KOPT-K1 (cell line): ENCODE measurements around the gene CYFIP2.
"Not testable (repeated sequence)": the region's sequence is repeated elsewhere in the genome, so short reads cannot be mapped to it uniquely, and the experiment has no call there.

Experiments used
- H3K27ac ChIP-seq: fragments of 200-600 bp; sonication (generic); 2 replicates; pipeline ENCODE4 v1.5.1; 2016; ENCODE audit warnings: antibody characterized with exemption, mild to moderate bottlenecking, low read depth, low read length; ENCODE audit not compliant: poor library complexity, severe bottlenecking
- H3K36me3 ChIP-seq: fragments of 200-600 bp; sonication (generic); 2 replicates; pipeline ENCODE4 v1.5.1; 2017; ENCODE audit warnings: antibody characterized with exemption, mild to moderate bottlenecking, low read length, moderate library complexity; ENCODE audit not compliant: insufficient read depth
- H3K9me3 ChIP-seq: fragments of 200-600 bp; sonication (generic); 2 replicates; pipeline ENCODE4 v1.5.1; 2017; ENCODE audit warnings: antibody characterized with exemption, low read length, mild to moderate bottlenecking; ENCODE audit not compliant: insufficient read depth, poor library complexity, severe bottlenecking

Gene CYFIP2

GRCh38 chr5:157265714-157266285 lies at the start of gene CYFIP2:
CYFIP2 (plus strand) TSS chr5:157266123; CDS start chr5:157285362, 19,239 bp downstream.
- Histone ChIP-seq H3K27ac (peak within 1 kb of the TSS; percentile 98), H3K9me3 (no peaks in the 10 kb centered on the region), H3K36me3 (peaks cover 27% of the 10 kb centered on the region)

DNA sequence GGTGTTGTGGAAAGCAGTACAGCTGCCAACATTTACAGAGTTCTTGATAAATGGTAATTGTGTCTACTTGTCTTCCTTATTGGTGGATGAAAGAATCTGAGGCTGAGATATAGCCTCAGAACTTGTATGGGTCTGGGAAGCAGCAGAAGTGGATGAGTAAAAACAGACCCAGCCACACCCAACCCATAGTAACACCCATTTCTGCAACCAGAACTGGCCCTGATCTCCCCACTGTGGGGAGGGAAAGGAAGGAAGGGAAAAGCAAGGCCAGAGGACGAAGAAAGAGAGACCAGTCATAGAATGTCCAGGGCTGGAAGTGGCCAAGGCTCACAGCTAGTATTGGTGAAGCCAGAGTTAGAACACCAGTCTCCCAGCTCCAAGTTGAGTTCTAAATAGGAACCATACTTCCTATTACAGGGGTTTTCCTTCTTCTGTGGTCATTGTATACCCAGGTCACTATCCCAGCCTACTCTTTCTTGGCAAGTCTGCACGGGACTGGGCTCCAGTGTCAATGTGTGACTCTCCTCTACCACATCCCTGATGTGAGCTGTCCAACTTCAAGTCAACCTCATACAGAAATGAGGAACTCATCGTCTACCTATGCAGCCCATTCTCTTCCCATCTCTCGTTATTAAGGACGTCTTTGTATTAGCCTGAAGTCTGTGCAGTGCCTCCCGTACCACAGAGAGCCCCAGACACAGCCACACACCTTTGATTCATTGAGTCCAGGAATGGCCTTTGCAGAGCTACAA lies 49.4 kb upstream of the CYFIP2 start:
- H3K9me3 ChIP-seq: no peaks in the 10 kb centered on the region
- peaks cover 96% of the 10 kb centered on the region for H3K36me3 ChIP-seq
- H3K27ac ChIP-seq: peak overlapping the region; percentile 93

DNA sequence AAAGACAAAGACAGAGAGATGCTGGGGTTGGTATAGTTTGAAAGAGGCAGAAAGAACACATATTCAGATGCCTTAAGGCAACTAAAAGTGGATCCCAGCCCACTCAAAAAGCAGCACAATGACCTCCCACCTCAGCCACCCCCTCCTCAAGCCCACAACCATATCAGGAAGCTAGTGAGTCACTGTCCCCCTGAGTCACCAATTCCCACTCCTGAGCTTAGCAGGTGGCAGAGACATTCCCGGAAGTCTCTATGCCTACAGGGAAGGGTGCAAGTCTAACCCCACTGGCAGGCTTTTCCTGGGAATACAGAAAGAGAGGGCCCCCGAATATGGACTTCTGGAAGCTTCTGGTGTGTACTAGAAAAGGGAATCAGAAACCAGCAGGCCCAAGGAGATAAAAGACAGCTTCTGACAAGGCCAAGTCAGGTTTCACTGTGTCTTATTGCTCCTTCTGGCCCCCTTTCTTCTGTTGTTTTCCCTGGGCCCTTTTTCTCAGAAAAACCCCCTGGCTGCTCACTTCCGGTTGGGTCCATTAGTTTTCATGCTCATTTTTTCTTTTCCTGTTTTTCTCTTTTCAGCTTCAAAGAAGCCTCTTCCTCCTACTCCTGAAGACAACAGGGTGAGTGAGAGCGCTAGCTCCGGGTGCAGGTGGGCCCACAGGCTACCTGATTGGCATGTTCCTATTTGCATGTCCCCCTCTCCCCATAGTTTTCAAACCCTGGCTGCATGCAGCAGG lies 48.5 kb upstream of the CYFIP2 start:
- no peaks in the 10 kb centered on the region for H3K9me3 ChIP-seq
- peak overlapping the region; percentile 93 for H3K27ac ChIP-seq
- H3K36me3 ChIP-seq: peaks cover 96% of the 10 kb centered on the region

DNA sequence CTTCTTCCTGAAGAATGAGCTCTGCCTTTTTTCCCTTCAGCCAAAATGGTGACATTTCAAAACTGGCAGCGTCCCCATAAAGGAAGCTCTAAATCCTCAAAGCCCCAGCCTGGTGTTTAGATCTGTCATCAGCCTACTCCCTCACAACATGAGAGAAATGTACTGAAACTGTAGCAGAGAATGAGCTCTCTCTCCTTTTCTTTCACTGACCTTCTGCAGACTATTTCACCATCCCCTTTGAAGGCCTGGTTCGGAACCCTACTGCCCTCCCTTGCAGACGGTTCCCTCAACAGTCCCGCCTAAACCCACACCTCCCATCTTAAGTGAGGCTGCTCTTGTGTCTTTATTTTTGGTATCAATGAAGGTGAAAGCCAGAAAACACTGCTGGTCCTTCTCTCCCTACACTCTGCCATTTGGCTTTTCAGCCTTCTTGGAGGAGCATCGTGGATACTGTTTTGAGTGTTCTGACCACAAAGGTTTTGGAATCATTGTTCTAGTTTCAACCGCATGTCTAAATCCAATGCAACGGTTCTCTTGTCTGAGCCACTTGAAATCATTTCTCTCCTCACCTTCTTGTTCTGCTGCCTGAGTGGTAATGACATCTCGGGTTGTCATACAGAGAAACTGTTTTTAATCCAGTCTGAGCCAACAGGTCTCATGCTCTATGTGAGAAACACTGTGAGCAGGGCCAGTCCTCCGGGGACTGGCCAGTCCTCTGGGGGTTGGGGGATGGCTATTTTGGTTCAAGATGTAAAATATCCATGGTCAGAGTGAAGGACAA lies 46.2 kb upstream of the CYFIP2 start:
- Histone ChIP-seq H3K27ac (peak overlapping the region; percentile 93), H3K9me3 (no peaks in the 10 kb centered on the region), H3K36me3 (peaks cover 96% of the 10 kb centered on the region)

DNA sequence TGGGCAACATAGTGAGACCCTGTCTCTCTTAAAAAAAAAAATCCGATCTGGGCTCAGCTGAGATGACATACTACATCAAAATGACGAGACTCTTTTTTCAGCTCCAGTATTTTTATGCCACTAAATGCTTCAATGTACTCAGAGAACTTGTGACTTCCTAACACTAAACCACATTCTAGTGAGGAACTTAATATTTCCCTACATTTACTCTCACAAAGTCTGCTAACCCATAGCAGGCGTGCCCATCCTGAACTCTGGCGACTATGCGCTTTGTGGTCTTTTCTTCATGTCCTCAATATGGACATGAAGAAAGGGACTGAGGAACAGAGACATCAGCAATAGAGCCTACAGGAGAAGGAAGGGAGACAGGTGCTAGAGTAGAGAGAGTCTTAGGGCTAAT lies 44.0 kb upstream of the CYFIP2 start:
- Histone ChIP-seq H3K36me3 (peaks cover 96% of the 10 kb centered on the region), H3K27ac (peak overlapping the region; percentile 60), H3K9me3 (no peaks in the 10 kb centered on the region)

DNA sequence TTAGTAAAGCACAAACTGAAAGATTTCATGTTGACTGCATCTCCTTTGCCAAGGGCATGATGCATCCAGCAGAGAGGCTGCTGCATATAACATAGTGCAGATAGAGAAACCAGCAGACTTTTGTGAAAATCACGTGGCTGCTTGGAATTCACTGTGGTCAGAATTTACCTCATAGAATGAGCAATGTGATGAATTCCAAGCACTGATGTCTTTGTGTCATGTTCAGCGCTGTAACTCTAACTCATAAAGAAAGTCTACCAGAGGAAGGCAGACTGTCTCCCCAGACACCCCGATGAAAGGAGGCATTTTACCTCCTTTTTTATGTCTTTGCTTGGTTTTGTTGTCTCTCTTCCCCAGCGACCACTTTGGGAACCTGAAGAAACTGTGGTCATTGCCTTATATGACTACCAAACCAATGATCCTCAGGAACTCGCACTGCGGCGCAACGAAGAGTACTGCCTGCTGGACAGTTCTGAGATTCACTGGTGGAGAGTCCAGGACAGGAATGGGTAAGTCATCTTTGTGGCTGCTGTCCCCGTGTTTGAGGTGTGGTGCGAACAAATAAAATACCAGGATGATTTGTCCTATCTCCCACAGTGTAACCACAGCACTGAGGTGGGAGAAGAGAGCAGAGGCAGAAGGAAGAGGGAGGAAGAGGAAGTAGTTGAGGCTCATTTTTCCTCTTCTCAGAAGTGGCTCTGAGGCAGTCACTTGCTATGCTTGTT lies 43.3 kb upstream of the CYFIP2 start:
- Histone ChIP-seq H3K9me3 (no peaks in the 10 kb centered on the region), H3K27ac (peak overlapping the region; percentile 60), H3K36me3 (peaks cover 98% of the 10 kb centered on the region)

DNA sequence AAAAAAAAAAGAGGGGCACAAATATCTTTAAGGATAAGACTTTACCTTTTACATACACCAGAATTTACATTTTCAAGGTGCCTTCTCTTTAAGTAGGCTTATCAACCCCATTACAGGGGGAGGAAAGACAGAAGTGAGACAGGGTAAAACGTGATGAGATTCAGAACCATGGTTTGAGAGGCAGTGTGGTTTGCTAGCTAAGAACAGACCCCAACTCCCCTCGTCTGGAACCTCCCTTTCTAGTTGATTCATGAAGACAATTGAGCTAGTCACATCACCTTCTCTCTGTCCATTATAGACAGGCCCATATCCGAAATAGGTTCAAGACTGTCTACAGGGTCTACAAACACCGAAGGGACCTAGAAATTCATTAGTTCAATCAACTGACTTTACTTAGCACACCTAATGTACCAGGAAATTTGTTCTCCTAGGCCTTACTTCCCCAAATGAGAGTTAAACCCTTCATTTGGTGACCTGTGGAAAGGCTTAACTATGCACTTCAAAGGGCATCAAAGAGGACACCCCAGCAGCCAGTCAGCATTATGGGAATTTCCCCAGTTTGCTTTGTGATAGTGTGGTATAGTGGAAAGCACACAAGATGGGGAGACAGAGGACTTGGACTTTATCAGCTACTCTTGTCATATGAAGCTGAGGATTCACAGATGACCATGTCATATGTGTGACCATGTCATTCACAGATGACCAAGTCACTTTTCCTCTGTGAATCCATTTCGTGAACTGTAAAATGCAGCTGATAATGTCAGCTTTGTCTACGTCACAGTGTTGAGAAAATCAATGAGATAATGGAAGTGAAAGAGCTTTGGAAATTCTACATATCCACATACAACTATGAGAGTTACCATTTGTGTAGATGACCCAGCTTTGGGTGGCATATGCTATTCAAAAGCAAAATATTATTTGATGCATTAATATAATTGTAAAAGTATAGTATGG lies 40.2 kb upstream of the CYFIP2 start:
- peaks cover 100% of the 10 kb centered on the region for H3K36me3 ChIP-seq
- no peaks in the 10 kb centered on the region for H3K9me3 ChIP-seq
- H3K27ac ChIP-seq: no peak overlapping the region

GRCh38 chr5:157230610-157231009 lies 35.3 kb upstream of the CYFIP2 start:
- Histone ChIP-seq H3K9me3 (no peaks in the 10 kb centered on the region), H3K27ac (no peak overlapping the region), H3K36me3 (peaks cover 99% of the 10 kb centered on the region)

- Histone ChIP-seq H3K9me3 (no peaks in the 10 kb centered on the region), H3K27ac (peak overlapping the region; percentile 25), H3K36me3 (peaks cover 99% of the 10 kb centered on the region)
These were observed 33.2 kb upstream of the CYFIP2 start for GRCh38 chr5:157232706-157233105.

DNA sequence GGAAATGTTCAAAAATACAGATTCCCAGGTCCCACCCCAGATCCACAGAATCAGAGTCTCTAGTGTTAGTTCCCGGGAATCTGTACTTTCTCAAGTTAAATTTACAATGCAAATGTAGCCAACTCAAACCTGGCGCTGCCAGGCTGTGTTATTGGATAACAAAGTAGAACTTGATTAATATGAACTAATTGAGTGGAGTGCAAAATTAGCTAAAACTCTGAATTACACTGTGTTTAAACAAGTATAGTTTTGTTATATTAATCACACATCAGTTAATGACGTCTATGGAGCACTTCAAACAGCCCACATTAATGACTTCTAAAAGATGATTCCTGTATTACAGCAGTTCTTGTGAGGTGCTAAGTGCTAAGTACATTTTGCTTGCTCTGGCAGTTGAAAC lies 32.4 kb upstream of the CYFIP2 start:
- Histone ChIP-seq H3K27ac (peak overlapping the region; percentile 25), H3K9me3 (no peaks in the 10 kb centered on the region), H3K36me3 (peaks cover 99% of the 10 kb centered on the region)

DNA sequence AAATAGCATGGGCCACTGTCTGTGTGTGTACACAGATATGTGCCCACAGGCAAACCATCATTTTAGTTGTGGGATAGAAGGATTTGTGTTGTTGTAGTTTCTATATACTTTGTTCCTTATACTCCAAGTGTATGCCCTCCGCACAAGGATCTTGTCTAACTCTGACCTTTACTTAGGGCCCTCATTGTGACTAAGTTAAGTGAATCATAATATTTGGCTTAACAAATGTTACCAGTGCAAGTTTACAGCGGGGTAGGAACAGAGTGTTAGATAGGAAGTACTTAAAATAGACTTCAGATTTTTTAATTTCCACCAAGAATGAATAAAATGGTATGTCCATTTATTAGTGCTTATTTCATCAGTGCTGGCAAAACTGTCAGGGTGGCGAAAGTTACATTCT lies 29.5 kb upstream of the CYFIP2 start:
- peaks cover 99% of the 10 kb centered on the region for H3K36me3 ChIP-seq
- no peak overlapping the region for H3K27ac ChIP-seq
- H3K9me3 ChIP-seq: no peaks in the 10 kb centered on the region

GRCh38 chr5:157241483-157241882 lies 24.4 kb upstream of the CYFIP2 start:
- H3K9me3 ChIP-seq: no peaks in the 10 kb centered on the region
- H3K36me3 ChIP-seq: peaks cover 100% of the 10 kb centered on the region
- no peak overlapping the region for H3K27ac ChIP-seq

DNA sequence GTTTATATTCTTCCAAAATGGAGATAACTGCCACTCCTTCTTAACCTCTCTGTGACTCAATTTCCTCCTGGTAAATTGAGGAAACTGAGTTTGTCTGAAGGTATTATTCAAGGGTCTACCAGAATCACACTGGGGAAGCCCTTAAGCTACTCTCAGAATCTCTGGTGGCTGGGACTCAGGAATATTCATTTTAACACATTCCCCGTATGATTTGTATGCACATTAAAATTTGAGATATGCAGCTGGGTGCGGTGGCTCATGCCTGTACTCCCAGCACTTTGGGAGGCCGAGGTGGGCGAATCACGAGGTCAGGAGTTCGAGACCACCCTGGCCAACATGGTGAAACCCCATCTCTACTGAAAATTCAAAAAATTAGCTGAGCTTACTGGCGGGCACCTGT lies 21.2 kb upstream of the CYFIP2 start:
- H3K36me3 ChIP-seq: peaks cover 100% of the 10 kb centered on the region
- H3K9me3 ChIP-seq, H3K27ac ChIP-seq: not testable (repeated sequence)
